ENCODE measurements around the gene USHBP1. TPM values are rescaled to one million over a fixed set of nuclear protein-coding genes. Genes with fewer than 3 reads are reported as not detected.

Gene USHBP1
- total RNA-seq, 1 experiment from 2014 or later: not detected

GRCh38 chr19:17312189-17313113 is 47.9 kb upstream of the USHBP1 start:
- ChIA-PET CTCF (interaction anchor here (0.5 kb wide), 1 partner anchor 27 kb away, joined by 10 read pairs; no protein-coding TSS in a partner anchor), POLR2A (interaction anchor here (0.6 kb wide), 1 partner anchor 257 kb away, joined by 6 read pairs; no protein-coding TSS in a partner anchor)
- Histone ChIP-seq H3K27ac (ENCODE audit: low read length) (peak overlapping the region; percentile 63), H3K4me3 (ENCODE audit: low read depth in 2 of 2, low read length in 2 of 2) (peak overlapping the region in 1 of 2 experiments; percentile 24; a peak in 2 of 4 replicates), H3K36me3 (ENCODE audit: control insufficient read depth, insufficient read depth, low read length) (peaks cover 7% of the 10 kb centered on the region), H3K27me3 (ENCODE audit: control insufficient read depth, insufficient read depth, low read length) (no peaks in the 10 kb centered on the region), H3K4me1 (ENCODE audit: control insufficient read depth, insufficient read depth, low read length) (peaks cover 24% of the 10 kb centered on the region), H3K9me3 (ENCODE audit: control insufficient read depth, insufficient read depth, low read depth, low read length) (no peaks in the 10 kb centered on the region)
- no peak for TF ChIP-seq SIN3A (IDR thresholded peaks at IDR 0.05; ENCODE audit: borderline replicate concordance, insufficient read depth, low read depth, low read length)
- TF ChIP-seq REST (IDR thresholded peaks at IDR 0.05; ENCODE audit: insufficient read depth in 1 of 2, low read depth in 2 of 2, low read length in 1 of 2): no peak
- TF ChIP-seq POLR2AphosphoS5 (IDR thresholded peaks at IDR 0.05; ENCODE audit: low read depth, low read length): no peak
- intact Hi-C loops (cut with micrococcal nuclease; ENCODE audit: unreplicated experiment): no loop called here
- no TSS peak for BruUV-seq (replicated peaks)
- ATAC-seq: no peak
- in situ Hi-C loops (cut with HindIII; ENCODE audit: low pct_unique_long_range_greater_than_20kb, low sequenced_read_pairs): no loop called here
- DNase-seq (ENCODE audit: low read depth, low spot score): no peak

- Histone ChIP-seq H3K27ac (ENCODE audit: low read length) (peak overlapping the region; percentile 63), H3K36me3 (ENCODE audit: control insufficient read depth, insufficient read depth, low read length) (peaks cover 7% of the 10 kb centered on the region), H3K4me1 (ENCODE audit: control insufficient read depth, insufficient read depth, low read length) (peaks cover 26% of the 10 kb centered on the region), H3K4me3 (ENCODE audit: low read depth in 2 of 2, low read length in 2 of 2) (peak overlapping the region in 1 of 2 experiments; percentile 24; a peak in 2 of 4 replicates), H3K9me3 (ENCODE audit: control insufficient read depth, insufficient read depth, low read depth, low read length) (no peaks in the 10 kb centered on the region), H3K27me3 (ENCODE audit: control insufficient read depth, insufficient read depth, low read length) (no peaks in the 10 kb centered on the region)
- in situ Hi-C loops (cut with HindIII; ENCODE audit: low pct_unique_long_range_greater_than_20kb, low sequenced_read_pairs): no loop called here
- intact Hi-C loops (cut with micrococcal nuclease; ENCODE audit: unreplicated experiment): no loop called here
- TF ChIP-seq POLR2AphosphoS5 (IDR thresholded peaks at IDR 0.05; ENCODE audit: low read depth, low read length) (no peak), CTCF (IDR thresholded peaks at IDR 0.05) (no peak), TCF7L2 (IDR thresholded peaks at IDR 0.05; ENCODE audit: low read depth, low read length) (no peak), REST (IDR thresholded peaks at IDR 0.05; ENCODE audit: insufficient read depth in 1 of 2, low read depth in 2 of 2, low read length in 1 of 2) (no peak), SIN3A (IDR thresholded peaks at IDR 0.05; ENCODE audit: borderline replicate concordance, insufficient read depth, low read depth, low read length) (no peak)
- POLR2A ChIA-PET: interaction anchor here (0.6 kb wide), 1 partner anchor 258 kb away, joined by 6 read pairs; no protein-coding TSS in a partner anchor
- no peak for DNase-seq (ENCODE audit: low read depth, low spot score)
- CTCF ChIA-PET: no interaction called here
- ATAC-seq: peak; percentile 78
- no TSS peak for BruUV-seq (replicated peaks)
Measured at GRCh38 chr19:17311455-17312188, 47.1 kb upstream of the USHBP1 start.
